Measurements from ENCODE around the gene TTC28.

GRCh38 chr22:28706845-28707244 lies 27.2 kb upstream of the TTC28 start:
- TF ChIP-seq CTCF (conservative IDR thresholded peaks at IDR 0.05; ENCODE audit: low read length) (no peak), EZH2phosphoT487 (IDR thresholded peaks at IDR 0.05; ENCODE audit: borderline replicate concordance) (no peak)

Measured in Loucy (cell line).